Measurements from ENCODE around the gene KCNIP3.

Gene KCNIP3

DNA sequence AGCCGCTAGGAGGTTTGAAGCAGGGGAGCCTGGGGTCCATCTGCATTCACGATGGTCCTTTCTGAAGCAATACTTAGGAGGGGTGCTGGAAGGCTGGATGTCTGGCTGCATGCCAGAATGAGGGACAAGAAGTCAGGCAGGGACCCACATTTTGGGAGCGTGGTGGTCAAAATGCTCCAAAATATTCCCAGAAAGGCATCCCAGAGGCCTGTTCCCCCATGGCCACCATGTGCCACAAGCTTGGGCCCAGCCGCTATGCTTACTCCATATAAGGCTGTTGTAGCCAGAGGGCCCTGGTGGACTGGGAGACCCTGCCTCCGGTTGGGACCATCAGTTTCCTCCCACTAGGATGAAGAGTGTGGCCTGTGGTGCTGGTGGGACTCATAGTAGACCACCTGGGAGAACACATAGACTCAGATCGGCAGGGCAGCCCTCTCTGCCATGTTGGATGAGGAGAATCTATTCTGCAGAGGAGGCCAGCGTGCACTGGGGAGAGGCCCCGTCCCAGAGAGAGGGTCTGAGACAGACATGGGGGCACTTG lies 26.5 kb upstream of the KCNIP3 start:
- Histone ChIP-seq H3K9me3 (no peaks in the 10 kb centered on the region), H3K4me3 (no peak overlapping the region), H3K27me3 (ENCODE audit: low read depth) (no peaks in the 10 kb centered on the region), H3K36me3 (replicated peaks) (no peaks in the 10 kb centered on the region), H3K4me1 (no peaks in the 10 kb centered on the region)
- no peak for DNase-seq (ENCODE audit: low spot score in 2 of 2)
- in situ Hi-C loops (cut with MboI; ENCODE audit: low sequenced_read_pairs) = no loop called here

DNA sequence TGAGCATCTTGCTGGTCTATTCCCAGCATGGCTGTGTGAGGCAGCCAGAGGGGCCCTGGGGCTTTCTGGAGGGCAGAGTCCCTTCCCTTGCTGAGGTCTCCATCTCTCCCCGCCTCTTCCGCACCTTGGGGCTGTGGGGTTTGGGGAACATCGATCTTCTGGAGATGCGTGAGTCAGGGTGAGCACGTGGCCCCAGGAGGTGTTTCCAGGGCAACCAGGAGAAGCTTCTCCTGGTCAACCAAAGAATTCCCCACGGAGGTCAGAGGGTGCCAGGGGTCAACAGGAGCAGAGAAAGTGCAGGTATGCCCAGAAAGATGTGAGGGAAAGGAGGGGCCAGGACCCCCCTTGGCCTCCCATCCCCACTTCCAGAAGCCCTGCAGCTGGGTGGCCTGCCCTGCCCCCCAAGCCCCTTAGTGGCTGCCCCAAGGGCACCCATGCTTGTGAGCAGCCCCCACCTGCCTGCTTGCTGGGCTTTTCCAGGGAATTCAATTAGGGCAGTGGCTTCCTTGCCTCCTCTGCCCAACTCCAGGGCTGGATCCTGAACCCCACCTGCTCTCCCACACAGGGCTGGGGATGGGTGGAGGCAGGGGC lies 25.7 kb upstream of the KCNIP3 start:
- no peaks in the 10 kb centered on the region for H3K27me3 ChIP-seq (ENCODE audit: low read depth)
- in situ Hi-C loops (cut with MboI; ENCODE audit: low sequenced_read_pairs) = no loop called here
- no peaks in the 10 kb centered on the region for H3K4me1 ChIP-seq
- DNase-seq (ENCODE audit: low spot score in 2 of 2) = peak in 1 of 2 experiments; percentile 3
- no peak overlapping the region for H3K4me3 ChIP-seq
- no peaks in the 10 kb centered on the region for H3K9me3 ChIP-seq
- H3K36me3 ChIP-seq (replicated peaks) = no peaks in the 10 kb centered on the region

DNA sequence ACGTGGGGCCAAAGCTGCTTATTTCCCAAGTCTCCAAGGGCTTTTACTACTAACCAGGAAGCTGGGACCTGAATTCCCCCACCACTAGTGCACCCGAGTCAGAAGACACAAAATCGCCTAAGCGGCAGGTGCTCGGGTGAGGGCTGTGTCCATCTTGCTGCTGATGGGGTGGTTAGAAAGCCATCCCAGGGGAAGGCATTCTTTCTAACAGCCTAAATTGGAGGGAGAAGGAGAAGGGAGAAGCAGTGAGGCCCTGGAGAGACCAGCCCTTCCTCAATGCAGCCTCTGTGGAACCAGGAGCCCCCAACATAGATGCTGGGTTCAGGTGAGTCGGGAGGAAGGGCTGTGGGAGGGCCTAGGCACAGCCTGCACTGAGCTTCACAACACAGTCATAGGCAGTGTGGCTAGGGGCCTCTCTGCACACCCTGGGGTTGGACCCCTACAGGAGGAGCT lies 24.8 kb upstream of the KCNIP3 start:
- no peaks in the 10 kb centered on the region for H3K9me3 ChIP-seq
- no peak for DNase-seq (ENCODE audit: low spot score in 2 of 2)
- no peaks in the 10 kb centered on the region for H3K36me3 ChIP-seq (replicated peaks)
- H3K27me3 ChIP-seq (ENCODE audit: low read depth) = no peaks in the 10 kb centered on the region
- no peaks in the 10 kb centered on the region for H3K4me1 ChIP-seq
- H3K4me3 ChIP-seq = no peak overlapping the region
- in situ Hi-C loops (cut with MboI; ENCODE audit: low sequenced_read_pairs) = no loop called here

DNA sequence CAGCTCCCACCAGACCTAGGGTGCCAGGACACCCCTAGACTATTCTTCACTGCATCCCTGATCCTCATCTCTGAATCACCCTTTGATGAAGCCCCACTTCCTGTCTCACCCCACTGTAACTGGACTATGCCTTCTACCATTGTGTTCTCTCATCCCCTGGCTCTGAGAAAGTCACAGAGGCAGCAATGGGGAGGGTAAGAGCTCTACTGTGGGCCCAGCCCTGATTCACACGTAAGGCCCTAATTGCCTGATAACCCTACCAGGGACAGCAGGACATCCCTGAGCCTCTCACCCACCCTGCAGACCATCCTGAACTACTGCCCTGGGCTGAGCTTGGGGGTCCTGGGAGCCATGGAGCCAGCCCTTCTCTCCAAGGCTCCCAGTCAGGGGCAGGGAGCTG lies 24.4 kb upstream of the KCNIP3 start:
- peak in 1 of 2 experiments; percentile 1 for DNase-seq (ENCODE audit: low spot score in 2 of 2)
- no peaks in the 10 kb centered on the region for H3K4me1 ChIP-seq
- no peaks in the 10 kb centered on the region for H3K36me3 ChIP-seq (replicated peaks)
- no peaks in the 10 kb centered on the region for H3K27me3 ChIP-seq (ENCODE audit: low read depth)
- no peak overlapping the region for H3K4me3 ChIP-seq
- in situ Hi-C loops (cut with MboI; ENCODE audit: low sequenced_read_pairs) = no loop called here
- H3K9me3 ChIP-seq = no peaks in the 10 kb centered on the region

DNA sequence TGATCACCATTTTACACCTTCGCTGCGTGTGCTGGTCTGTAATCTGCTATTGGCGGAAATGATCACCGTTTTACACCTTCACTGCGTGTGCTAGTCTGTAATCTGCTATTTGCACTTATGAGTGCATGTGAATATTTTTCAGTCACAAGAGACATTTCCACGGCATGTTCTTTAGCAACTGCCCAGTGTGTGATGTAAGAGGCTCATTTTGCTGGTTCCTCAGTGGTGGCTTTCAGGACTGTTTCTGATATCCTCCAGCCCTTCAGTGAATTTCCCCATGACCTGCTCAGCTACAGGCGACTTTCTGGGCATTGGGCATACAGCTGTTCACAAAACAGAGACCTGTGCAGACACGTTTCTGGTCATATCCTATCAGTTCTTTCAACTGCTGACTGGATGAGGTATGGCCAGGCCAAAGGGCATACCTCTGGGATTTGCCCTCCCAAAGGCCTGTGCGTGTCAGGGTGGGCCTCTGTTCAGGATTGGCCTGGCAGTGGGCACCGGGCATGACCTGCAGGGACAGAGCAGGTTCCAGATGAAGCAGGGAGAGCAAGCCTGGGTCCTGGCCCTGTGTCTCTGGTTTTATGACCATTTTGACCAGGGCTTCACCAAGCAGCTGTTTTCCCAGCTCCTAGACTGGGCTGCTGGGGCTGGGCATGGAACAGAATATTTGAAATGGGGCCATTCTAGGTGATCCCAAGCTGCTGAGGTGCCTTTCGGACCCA lies 23.4 kb upstream of the KCNIP3 start:
- no peaks in the 10 kb centered on the region for H3K4me1 ChIP-seq
- in situ Hi-C loops (cut with MboI; ENCODE audit: low sequenced_read_pairs) = no loop called here
- no peaks in the 10 kb centered on the region for H3K9me3 ChIP-seq

DNA sequence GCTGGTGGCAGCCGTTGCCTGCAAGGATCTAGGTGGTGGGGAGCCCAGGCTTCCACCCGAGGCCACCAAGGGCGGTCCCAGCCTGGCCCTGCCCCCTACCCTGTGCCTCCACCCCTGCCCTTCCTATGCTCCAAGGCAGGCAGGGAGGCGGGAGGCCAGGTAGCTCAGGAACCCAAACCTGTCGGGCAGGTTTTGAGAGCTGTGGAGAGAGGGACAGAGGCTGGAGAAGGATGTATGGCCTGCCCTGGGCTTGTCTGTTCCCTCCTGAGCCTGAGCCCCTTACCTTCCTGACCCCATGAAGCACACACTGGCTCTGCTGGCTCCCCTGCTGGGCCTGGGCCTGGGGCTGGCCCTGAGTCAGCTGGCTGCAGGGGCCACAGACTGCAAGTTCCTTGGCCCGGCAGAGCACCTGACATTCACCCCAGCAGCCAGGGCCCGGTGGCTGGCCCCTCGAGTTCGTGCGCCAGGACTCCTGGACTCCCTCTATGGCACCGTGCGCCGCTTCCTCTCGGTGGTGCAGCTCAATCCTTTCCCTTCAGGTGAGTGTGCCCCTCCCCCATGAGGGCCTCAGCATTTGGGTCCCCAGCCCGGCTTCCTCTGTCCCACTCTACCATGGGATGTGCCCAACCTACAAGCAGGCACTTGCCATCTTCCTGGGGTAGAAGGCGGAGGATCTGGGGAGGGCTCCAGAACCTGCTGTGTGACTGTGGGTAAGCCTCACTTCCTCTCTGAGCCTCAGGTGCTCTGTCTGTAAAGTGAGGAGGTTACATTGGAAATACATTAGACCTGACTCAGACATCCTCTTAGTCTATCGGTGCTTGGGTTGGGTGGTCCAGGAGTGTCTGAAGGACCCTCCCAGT lies 22.6 kb upstream of the KCNIP3 start, which contains the start of gene PROM2:
Gene PROM2, plus strand, starts transcription at position 159 of the 860 bp plus-strand sequence. Its CDS starts 137 bp downstream, at position 296.
- in situ Hi-C loops (cut with MboI; ENCODE audit: low sequenced_read_pairs) = no loop called here
- DNase-seq (ENCODE audit: low spot score in 2 of 2) = peak in 1 of 2 experiments; percentile 2
- Histone ChIP-seq H3K27me3 (ENCODE audit: low read depth) (no peaks in the 10 kb centered on the region), H3K9me3 (no peaks in the 10 kb centered on the region), H3K4me3 (no peak within 1 kb of the TSS), H3K4me1 (no peaks in the 10 kb centered on the region), H3K36me3 (replicated peaks) (no peaks in the 10 kb centered on the region)

More for the DNA sequence above, 23.4 kb upstream of the KCNIP3 start:
- no peak overlapping the region for H3K4me3 ChIP-seq
- DNase-seq (ENCODE audit: low spot score in 2 of 2) = peak in 1 of 2 experiments; percentile 1
- H3K36me3 ChIP-seq (replicated peaks) = no peaks in the 10 kb centered on the region
- no peaks in the 10 kb centered on the region for H3K27me3 ChIP-seq (ENCODE audit: low read depth)

DNA sequence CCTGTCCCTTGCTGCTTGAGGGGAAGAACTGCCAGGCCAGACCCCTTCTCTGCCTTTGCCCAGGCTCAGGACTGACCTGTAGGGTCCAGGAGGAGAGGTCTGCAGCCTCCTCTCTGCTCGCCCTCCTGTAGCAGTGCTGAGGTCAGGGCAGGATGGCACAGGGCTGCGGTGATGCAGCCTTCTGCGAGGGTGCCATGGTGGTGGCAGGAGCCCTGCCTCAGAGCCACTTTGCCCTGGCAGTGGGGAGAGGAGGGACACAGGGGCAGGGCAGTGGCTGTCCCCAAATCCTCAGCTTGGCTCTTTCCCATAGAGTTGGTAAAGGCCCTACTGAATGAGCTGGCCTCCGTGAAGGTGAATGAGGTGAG lies 22.0 kb upstream of the KCNIP3 start:
- H3K36me3 ChIP-seq (replicated peaks) = no peaks in the 10 kb centered on the region
- H3K9me3 ChIP-seq = no peaks in the 10 kb centered on the region
- in situ Hi-C loops (cut with MboI; ENCODE audit: low sequenced_read_pairs) = no loop called here
- H3K4me1 ChIP-seq = no peaks in the 10 kb centered on the region
- no peaks in the 10 kb centered on the region for H3K27me3 ChIP-seq (ENCODE audit: low read depth)
- DNase-seq (ENCODE audit: low spot score in 2 of 2) = no peak
- no peak overlapping the region for H3K4me3 ChIP-seq

DNA sequence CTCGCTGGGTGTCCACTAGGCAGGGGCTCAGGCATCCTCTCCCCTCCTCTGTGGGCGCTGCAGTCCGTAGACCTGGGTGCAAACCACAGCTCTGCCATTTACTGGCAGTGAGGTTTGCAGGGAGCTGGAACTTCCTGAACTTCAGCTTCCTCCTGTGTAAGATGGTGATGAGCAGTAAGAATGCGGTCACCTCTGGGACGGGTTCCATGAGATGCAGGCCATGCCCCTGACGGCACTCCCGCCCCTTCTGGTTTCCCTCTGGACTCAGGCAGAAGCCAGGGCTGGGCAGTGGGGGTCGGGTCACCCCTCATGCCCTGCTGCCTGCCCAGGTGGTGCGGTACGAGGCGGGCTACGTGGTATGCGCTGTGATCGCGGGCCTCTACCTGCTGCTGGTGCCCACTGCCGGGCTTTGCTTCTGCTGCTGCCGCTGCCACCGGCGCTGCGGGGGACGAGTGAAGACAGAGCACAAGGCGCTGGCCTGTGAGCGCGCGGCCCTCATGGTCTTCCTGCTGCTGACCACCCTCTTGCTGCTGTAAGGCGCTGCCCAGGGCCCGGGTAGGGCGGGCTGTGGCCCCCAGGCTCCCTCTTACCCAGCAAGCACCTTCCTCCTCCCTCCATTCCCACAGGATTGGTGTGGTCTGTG lies 21.4 kb upstream of the KCNIP3 start:
- H3K4me1 ChIP-seq = no peaks in the 10 kb centered on the region
- in situ Hi-C loops (cut with MboI; ENCODE audit: low sequenced_read_pairs) = no loop called here
- H3K4me3 ChIP-seq = no peak overlapping the region
- no peaks in the 10 kb centered on the region for H3K9me3 ChIP-seq
- H3K36me3 ChIP-seq (replicated peaks) = no peaks in the 10 kb centered on the region
- H3K27me3 ChIP-seq (ENCODE audit: low read depth) = no peaks in the 10 kb centered on the region
- DNase-seq (ENCODE audit: low spot score in 2 of 2) = no peak

DNA sequence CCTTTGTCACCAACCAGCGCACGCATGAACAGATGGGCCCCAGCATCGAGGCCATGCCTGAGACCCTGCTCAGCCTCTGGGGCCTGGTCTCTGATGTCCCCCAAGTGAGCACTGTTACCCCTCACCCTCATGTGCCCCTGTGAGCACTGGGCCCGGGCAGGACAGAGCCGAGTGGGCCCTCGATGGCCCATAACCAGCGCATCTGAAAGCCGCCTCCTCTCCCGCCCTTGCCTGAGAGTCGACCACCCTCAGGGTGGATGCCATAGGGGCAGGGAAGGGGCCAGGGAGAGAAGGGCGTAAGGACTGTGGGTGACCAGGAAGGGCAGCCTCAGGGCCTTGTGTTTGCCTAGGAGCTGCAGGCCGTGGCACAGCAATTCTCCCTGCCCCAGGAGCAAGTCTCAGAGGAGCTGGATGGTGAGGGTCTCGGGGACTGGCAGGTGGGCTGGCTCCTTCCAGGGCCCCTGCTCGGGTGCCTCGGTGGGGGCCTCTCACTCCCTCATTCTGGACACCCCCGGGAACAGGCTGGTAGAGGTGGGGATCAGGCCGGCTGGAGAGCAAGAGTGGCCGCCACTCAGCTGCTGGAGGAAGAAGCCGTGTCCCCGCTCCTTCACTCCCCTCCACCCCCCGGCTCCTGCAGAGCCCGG lies 20.8 kb upstream of the KCNIP3 start:
- no peaks in the 10 kb centered on the region for H3K4me1 ChIP-seq
- H3K36me3 ChIP-seq (replicated peaks) = no peaks in the 10 kb centered on the region
- no peaks in the 10 kb centered on the region for H3K9me3 ChIP-seq
- DNase-seq (ENCODE audit: low spot score in 2 of 2) = no peak
- H3K27me3 ChIP-seq (ENCODE audit: low read depth) = no peaks in the 10 kb centered on the region
- H3K4me3 ChIP-seq = no peak overlapping the region
- in situ Hi-C loops (cut with MboI; ENCODE audit: low sequenced_read_pairs) = no loop called here

DNA sequence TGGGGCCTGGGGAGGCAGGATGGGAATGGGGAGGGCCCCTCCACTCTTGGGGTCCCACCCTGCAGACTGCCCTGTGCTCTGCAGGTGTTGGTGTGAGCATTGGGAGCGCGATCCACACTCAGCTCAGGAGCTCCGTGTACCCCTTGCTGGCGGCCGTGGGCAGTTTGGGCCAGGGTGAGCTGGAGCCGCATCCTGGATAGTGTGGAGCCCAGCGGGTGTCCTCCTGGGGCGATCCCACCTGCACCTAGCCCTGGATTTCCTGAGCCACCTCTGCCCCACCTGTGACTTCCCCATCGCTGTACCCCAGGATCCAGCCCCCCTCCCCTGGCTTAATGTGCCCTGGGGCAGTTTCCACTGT lies 20.3 kb upstream of the KCNIP3 start:
- H3K27me3 ChIP-seq (ENCODE audit: low read depth) = no peaks in the 10 kb centered on the region
- H3K9me3 ChIP-seq = no peaks in the 10 kb centered on the region
- H3K36me3 ChIP-seq (replicated peaks) = no peaks in the 10 kb centered on the region
- in situ Hi-C loops (cut with MboI; ENCODE audit: low sequenced_read_pairs) = no loop called here
- no peak overlapping the region for H3K4me3 ChIP-seq
- H3K4me1 ChIP-seq = no peaks in the 10 kb centered on the region
- no peak for DNase-seq (ENCODE audit: low spot score in 2 of 2)

DNA sequence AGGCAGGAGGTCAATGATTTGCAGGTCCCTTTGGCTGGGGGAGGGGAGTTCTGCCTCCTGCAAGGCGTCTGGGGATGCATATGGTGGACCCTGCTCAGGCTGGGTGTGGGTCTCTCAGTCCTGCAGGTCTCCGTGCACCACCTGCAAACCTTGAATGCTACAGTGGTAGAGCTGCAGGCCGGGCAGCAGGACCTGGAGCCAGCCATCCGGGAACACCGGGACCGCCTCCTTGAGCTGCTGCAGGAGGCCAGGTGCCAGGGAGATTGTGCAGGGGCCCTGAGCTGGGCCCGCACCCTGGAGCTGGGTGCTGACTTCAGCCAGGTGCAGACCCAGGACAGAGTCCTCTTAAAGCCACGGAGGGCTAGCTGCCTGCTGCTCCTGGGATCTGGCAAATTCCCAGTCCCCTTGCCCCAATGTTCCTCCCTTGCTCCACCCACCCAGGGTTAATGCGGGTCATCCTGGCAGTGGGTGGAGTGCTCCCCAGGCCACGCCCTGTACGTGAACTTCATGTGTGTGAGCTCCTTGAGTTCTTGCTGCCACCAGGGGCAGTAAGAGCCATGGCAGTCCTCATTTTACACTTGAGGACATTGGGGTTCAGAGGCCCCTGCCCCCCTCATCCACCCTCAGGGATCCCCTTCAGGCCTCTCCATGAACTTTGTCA lies 19.8 kb upstream of the KCNIP3 start:
- no peaks in the 10 kb centered on the region for H3K4me1 ChIP-seq

DNA sequence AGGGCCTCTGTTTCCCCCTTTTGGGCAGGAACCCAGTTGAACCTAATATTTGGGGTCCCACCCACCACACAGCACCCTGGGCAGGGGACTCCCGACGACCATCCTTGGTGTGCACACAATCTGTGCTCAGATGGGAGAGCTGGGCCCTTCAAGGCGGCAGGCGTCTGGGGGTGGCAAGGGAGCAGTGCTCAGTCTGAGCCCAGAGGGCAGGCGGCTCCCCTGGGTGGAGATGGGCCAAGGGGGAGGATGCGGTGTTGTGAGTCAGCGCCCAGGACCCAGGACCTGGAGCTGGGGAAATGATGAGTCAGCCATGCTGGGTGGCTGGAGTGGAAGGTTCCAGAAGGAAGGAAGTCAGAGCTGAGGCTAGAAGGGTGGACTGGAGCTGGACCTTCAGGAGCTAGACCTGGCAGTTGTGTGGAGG lies 19.1 kb upstream of the KCNIP3 start:
- in situ Hi-C loops (cut with MboI; ENCODE audit: low sequenced_read_pairs) = no loop called here
- Histone ChIP-seq H3K27me3 (ENCODE audit: low read depth) (no peaks in the 10 kb centered on the region), H3K4me3 (no peak overlapping the region), H3K4me1 (no peaks in the 10 kb centered on the region), H3K9me3 (no peaks in the 10 kb centered on the region), H3K36me3 (replicated peaks) (no peaks in the 10 kb centered on the region)
- no peak for DNase-seq (ENCODE audit: low spot score in 2 of 2)

More for the DNA sequence above, 19.8 kb upstream of the KCNIP3 start:
- in situ Hi-C loops (cut with MboI; ENCODE audit: low sequenced_read_pairs) = no loop called here
- Histone ChIP-seq H3K9me3 (no peaks in the 10 kb centered on the region), H3K36me3 (replicated peaks) (no peaks in the 10 kb centered on the region), H3K27me3 (ENCODE audit: low read depth) (no peaks in the 10 kb centered on the region), H3K4me3 (no peak overlapping the region)
- DNase-seq (ENCODE audit: low spot score in 2 of 2) = no peak
